H9 (cell line): Measurements from ENCODE around the gene REEP1. TPM values are rescaled to one million over a fixed set of nuclear protein-coding genes. Genes with fewer than 3 reads are reported as not detected.

Experiments
- DNase-seq: peaks from one replicate; pipeline ENCODE4 v3.0.0-alpha.2; 2017
- H2AFZ ChIP-seq: one replicate; pipeline ENCODE4 v1.6.1; 2013; ENCODE audit warnings: mild to moderate bottlenecking, low read length, control low read depth, moderate library complexity
- H2AK5ac ChIP-seq: 2 replicates; pipeline ENCODE4 v1.6.1; 2013; ENCODE audit warnings: low read length, control low read depth, mixed read lengths; ENCODE audit not compliant: insufficient read length
- H2BK120ac ChIP-seq: one replicate; pipeline ENCODE4 v1.6.1; 2013; ENCODE audit warnings: low read depth, mild to moderate bottlenecking, low read length, control low read depth, inconsistent platforms; ENCODE audit not compliant: poor library complexity, severe bottlenecking
- H2BK12ac ChIP-seq: 2 replicates; pipeline ENCODE4 v1.6.1; 2013; ENCODE audit warnings: low read length, control low read depth, mixed read lengths, low read depth; ENCODE audit not compliant: insufficient read length
- H2BK15ac ChIP-seq: 2 replicates; pipeline ENCODE4 v1.6.1; 2013; ENCODE audit warnings: low read depth, low read length, control low read depth
- H2BK20ac ChIP-seq: one replicate; pipeline ENCODE4 v1.6.1; 2013; ENCODE audit warnings: low read depth, mild to moderate bottlenecking, low read length, control low read depth, inconsistent platforms; ENCODE audit not compliant: poor library complexity, severe bottlenecking
- H2BK5ac ChIP-seq: 2 replicates; pipeline ENCODE4 v1.6.1; 2013; ENCODE audit warnings: low read length, control low read depth, mixed read lengths; ENCODE audit not compliant: insufficient read length
- H3K14ac ChIP-seq: 2 replicates; pipeline ENCODE4 v1.6.1; 2013; ENCODE audit warnings: low read length, control low read depth; ENCODE audit not compliant: insufficient read depth
- H3K18ac ChIP-seq: 2 replicates; pipeline ENCODE4 v1.6.1; 2013; ENCODE audit warnings: low read depth, mild to moderate bottlenecking, mixed read lengths, low read length, control low read depth; ENCODE audit not compliant: insufficient read length
- H3K23ac ChIP-seq: 2 replicates; pipeline ENCODE4 v1.6.1; 2013; ENCODE audit warnings: low read length, control low read depth, mixed read lengths, low read depth; ENCODE audit not compliant: insufficient read length
- H3K23me2 ChIP-seq: 2 replicates; pipeline ENCODE4 v1.6.1; 2013; ENCODE audit warnings: low read depth, mild to moderate bottlenecking, mixed read lengths, low read length, control low read depth; ENCODE audit not compliant: insufficient read length, poor library complexity, severe bottlenecking
- H3K27ac ChIP-seq: 2 replicates; pipeline ENCODE4 v1.5.1; 2013; ENCODE audit warnings: low read length, control low read depth, mixed read lengths, low read depth; ENCODE audit not compliant: insufficient read length
- H3K27me3 ChIP-seq: 2 replicates; pipeline ENCODE4 v1.6.1; 2013; ENCODE audit warnings: low read length, control low read depth, inconsistent platforms; ENCODE audit not compliant: insufficient read depth
- H3K4ac ChIP-seq: 2 replicates; pipeline ENCODE4 v1.6.1; 2013; ENCODE audit warnings: low read depth, mild to moderate bottlenecking, control low read depth, inconsistent platforms, low read length, moderate library complexity
- H3K4me1 ChIP-seq: 2 replicates; pipeline ENCODE4 v1.6.1; 2013; ENCODE audit warnings: low read length, control low read depth, inconsistent platforms; ENCODE audit not compliant: insufficient read depth
- H3K4me2 ChIP-seq: 2 replicates; pipeline ENCODE4 v1.6.1; 2013; ENCODE audit warnings: low read length, control low read depth, mixed read lengths; ENCODE audit not compliant: insufficient read length, insufficient read depth
- H3K56ac ChIP-seq: 2 replicates; pipeline ENCODE4 v1.6.1; 2013; ENCODE audit warnings: low read depth, mild to moderate bottlenecking, mixed read lengths, low read length, control low read depth; ENCODE audit not compliant: insufficient read length
- H3K79me1 ChIP-seq: 2 replicates; pipeline ENCODE4 v1.6.1; 2013; ENCODE audit warnings: low read depth, mild to moderate bottlenecking, moderate library complexity, low read length, control low read depth, inconsistent platforms; ENCODE audit not compliant: insufficient read depth, poor library complexity, severe bottlenecking
- H3K79me2 ChIP-seq: 2 replicates; pipeline ENCODE4 v1.6.1; 2013; ENCODE audit warnings: low read length, control low read depth, inconsistent platforms; ENCODE audit not compliant: insufficient read depth
- H3K9ac ChIP-seq: 2 replicates; pipeline ENCODE4 v1.6.1; 2013; ENCODE audit warnings: low read length, control low read depth, mixed read lengths; ENCODE audit not compliant: insufficient read length; ENCODE audit errors: extremely low read depth
- H3K9me3 ChIP-seq: one replicate; pipeline ENCODE4 v1.6.1; 2013; ENCODE audit warnings: low read depth, low read length, inconsistent platforms; ENCODE audit not compliant: control insufficient read depth
- H3T11ph ChIP-seq: one replicate; pipeline ENCODE4 v1.6.1; 2013; ENCODE audit warnings: mild to moderate bottlenecking, low read length, control low read depth, inconsistent platforms
- H4K20me1 ChIP-seq: one replicate; pipeline ENCODE4 v1.6.1; 2013; ENCODE audit not compliant: control insufficient read depth, insufficient read length, insufficient read depth
- H4K5ac ChIP-seq: 2 replicates; pipeline ENCODE4 v1.6.1; 2013; ENCODE audit warnings: low read depth, mild to moderate bottlenecking, mixed read lengths, low read length, control low read depth; ENCODE audit not compliant: insufficient read length
- H4K8ac ChIP-seq: replicated peaks from 2 replicates; pipeline ENCODE4 v1.6.1; 2013; ENCODE audit warnings: low read length, control low read depth, mixed read lengths, low read depth; ENCODE audit not compliant: insufficient read length
- H4K91ac ChIP-seq: 2 replicates; pipeline ENCODE4 v1.6.1; 2013; ENCODE audit warnings: low read depth, mild to moderate bottlenecking, moderate library complexity, mixed read lengths, low read length, control low read depth; ENCODE audit not compliant: insufficient read length
- H3K27ac Mint-ChIP-seq, 3 experiments: 2 replicates in 2 of 3; 3 replicates in 1 of 3; pipeline ENCODE4 v1.8.0; 2020 to 2021; ENCODE audit warnings: mixed read lengths in 3 of 3, mild to moderate bottlenecking in 1 of 3, moderate library complexity in 1 of 3
- H3K27me3 Mint-ChIP-seq: 2 replicates; pipeline ENCODE4 v1.8.0; 2021; ENCODE audit warnings: low read depth, mild to moderate bottlenecking, moderate library complexity, mixed read lengths
- H3K36me3 Mint-ChIP-seq, 3 experiments: 2 replicates in 2 of 3; 3 replicates in 1 of 3; pipeline ENCODE4 v1.8.0; 2020 to 2021; ENCODE audit warnings: low read depth in 3 of 3, mixed read lengths in 3 of 3; ENCODE audit not compliant: insufficient read depth in 1 of 3
- H3K4me1 Mint-ChIP-seq, 2 experiments: 2 replicates each; pipeline ENCODE4 v1.8.0; 2020; ENCODE audit warnings: mixed read lengths in 2 of 2
- H3K4me3 Mint-ChIP-seq, 2 experiments: 2 replicates in 1 of 2; 3 replicates in 1 of 2; pipeline ENCODE4 v1.8.0; 2020 to 2021; ENCODE audit warnings: mild to moderate bottlenecking in 2 of 2, mixed read lengths in 2 of 2, moderate library complexity in 1 of 2
- H3K9me3 Mint-ChIP-seq, 2 experiments: 2 replicates in 1 of 2; 3 replicates in 1 of 2; pipeline ENCODE4 v1.8.0; 2020; ENCODE audit warnings: mild to moderate bottlenecking in 2 of 2, mixed read lengths in 2 of 2, moderate library complexity in 1 of 2
- WGBS: extraction: QIAGEN DNeasy Blood & Tissue Kit; methylation state at CpG from one replicate; pipeline ENCODE4 v1.1.7; 2013; ENCODE audit warnings: missing lambda C conversion rate, low lambda C conversion rate, mixed read lengths; ENCODE audit not compliant: insufficient read length; ENCODE audit errors: extremely low coverage; 5-methylcytosine and 5-hydroxymethylcytosine counted together
- total RNA-seq: library from RNA; stranded (reverse); gene quantifications from 2 replicates; pipeline ENCODE4 v1.2.1, GENCODE V29; 2021
- TF ChIP-seq, protein P1 (sequence below): fragments of 200-600 bp; sonication (generic); conservative IDR thresholded peaks from 3 replicates; pipeline ENCODE4 v1.8.0; 2021; ENCODE audit warnings: antibody characterized with exemption, mild to moderate bottlenecking

REEP1 gene
- total RNA-seq, 1 experiment from 2014 or later, result 1.3 TPM

DNA sequence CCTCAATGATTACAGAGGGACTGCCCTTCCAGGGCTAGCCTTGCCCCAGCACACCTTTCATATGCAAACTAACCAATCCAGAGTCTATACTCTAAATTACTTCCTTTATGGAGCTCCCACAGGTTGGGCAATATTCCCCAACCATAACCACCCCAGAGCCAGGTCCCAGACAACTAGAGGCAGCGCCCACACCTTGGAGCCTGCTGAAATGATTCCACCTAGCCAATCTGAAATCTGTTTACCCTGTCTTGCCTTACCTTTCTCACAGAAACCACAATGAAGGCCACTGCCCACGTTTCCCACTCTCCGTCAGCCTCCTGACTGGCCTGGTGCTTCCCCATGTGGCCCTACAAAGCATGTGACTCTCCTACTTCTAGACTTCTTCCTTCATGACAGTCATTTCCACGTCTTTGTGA lies 62.0 kb downstream of the REEP1 start:
- Histone ChIP-seq H3T11ph (no peak overlapping the region), H4K20me1 (no peaks in the 10 kb centered on the region), H3K56ac (no peak overlapping the region), H2BK15ac (no peak overlapping the region), H3K23me2 (no peaks in the 10 kb centered on the region), H3K27ac (no peak overlapping the region), H2BK12ac (no peak overlapping the region), H4K91ac (no peak overlapping the region), H3K79me2 (no peaks in the 10 kb centered on the region), H3K9ac (no peak overlapping the region), H3K23ac (no peak overlapping the region), H4K5ac (no peak overlapping the region), H3K79me1 (no peaks in the 10 kb centered on the region), H3K27me3 (no peaks in the 10 kb centered on the region), H2BK5ac (no peak overlapping the region), H3K18ac (no peak overlapping the region), H3K4me2 (no peak overlapping the region), H4K8ac (no peak overlapping the region), H3K14ac (no peak overlapping the region), H3K9me3 (peaks cover 5% of the 10 kb centered on the region), H2BK120ac (no peak overlapping the region), H3K4ac (no peak overlapping the region), H2BK20ac (no peak overlapping the region), H3K4me1 (no peaks in the 10 kb centered on the region), H2AK5ac (no peak overlapping the region), H2AFZ (no peak overlapping the region)
- peaks cover 6% of the 10 kb centered on the region; the same call in 1 of the 2 replicates for H3K27me3 Mint-ChIP-seq
- TF ChIP-seq, protein P1, sequence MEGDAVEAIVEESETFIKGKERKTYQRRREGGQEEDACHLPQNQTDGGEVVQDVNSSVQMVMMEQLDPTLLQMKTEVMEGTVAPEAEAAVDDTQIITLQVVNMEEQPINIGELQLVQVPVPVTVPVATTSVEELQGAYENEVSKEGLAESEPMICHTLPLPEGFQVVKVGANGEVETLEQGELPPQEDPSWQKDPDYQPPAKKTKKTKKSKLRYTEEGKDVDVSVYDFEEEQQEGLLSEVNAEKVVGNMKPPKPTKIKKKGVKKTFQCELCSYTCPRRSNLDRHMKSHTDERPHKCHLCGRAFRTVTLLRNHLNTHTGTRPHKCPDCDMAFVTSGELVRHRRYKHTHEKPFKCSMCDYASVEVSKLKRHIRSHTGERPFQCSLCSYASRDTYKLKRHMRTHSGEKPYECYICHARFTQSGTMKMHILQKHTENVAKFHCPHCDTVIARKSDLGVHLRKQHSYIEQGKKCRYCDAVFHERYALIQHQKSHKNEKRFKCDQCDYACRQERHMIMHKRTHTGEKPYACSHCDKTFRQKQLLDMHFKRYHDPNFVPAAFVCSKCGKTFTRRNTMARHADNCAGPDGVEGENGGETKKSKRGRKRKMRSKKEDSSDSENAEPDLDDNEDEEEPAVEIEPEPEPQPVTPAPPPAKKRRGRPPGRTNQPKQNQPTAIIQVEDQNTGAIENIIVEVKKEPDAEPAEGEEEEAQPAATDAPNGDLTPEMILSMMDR, result no peak
- DNase-seq, result no peak
- no peak overlapping the region for H3K27ac Mint-ChIP-seq
- peaks cover 2 to 23% (median 11%) of the 10 kb centered on the region in 3 experiments; a peak in 6 of 7 replicates for H3K36me3 Mint-ChIP-seq
- H3K4me1 Mint-ChIP-seq, result peaks cover 9 to 11% of the 10 kb centered on the region in 2 experiments
- H3K9me3 Mint-ChIP-seq, result peaks cover 22 to 25% of the 10 kb centered on the region in 2 experiments
- no CpG with 5 or more reads among the region's 4 CpGs for WGBS
- H3K4me3 Mint-ChIP-seq, result no peak overlapping the region
